ENCODE measurements around the gene HRCT1.

DNA sequence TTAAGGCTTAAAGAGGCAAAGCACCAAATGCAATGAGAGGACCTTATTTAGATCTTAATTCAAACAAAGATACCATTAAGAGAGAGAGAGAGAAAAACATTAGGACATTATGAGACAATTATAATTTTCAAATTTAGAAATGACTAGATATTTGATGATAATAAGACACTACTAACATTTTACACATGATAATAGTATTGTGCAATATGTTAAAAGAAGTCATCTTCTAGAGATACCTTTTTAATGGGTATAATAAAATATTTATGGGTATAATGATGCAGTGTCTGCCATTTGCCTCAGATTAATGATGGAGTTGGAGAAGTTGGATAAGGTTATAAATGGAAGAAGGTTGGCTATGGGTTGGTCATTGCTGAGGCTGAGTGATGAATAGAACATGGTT lies 24.5 kb downstream of the HRCT1 start:
- TF ChIP-seq, protein P1, sequence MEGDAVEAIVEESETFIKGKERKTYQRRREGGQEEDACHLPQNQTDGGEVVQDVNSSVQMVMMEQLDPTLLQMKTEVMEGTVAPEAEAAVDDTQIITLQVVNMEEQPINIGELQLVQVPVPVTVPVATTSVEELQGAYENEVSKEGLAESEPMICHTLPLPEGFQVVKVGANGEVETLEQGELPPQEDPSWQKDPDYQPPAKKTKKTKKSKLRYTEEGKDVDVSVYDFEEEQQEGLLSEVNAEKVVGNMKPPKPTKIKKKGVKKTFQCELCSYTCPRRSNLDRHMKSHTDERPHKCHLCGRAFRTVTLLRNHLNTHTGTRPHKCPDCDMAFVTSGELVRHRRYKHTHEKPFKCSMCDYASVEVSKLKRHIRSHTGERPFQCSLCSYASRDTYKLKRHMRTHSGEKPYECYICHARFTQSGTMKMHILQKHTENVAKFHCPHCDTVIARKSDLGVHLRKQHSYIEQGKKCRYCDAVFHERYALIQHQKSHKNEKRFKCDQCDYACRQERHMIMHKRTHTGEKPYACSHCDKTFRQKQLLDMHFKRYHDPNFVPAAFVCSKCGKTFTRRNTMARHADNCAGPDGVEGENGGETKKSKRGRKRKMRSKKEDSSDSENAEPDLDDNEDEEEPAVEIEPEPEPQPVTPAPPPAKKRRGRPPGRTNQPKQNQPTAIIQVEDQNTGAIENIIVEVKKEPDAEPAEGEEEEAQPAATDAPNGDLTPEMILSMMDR (IDR thresholded peaks at IDR 0.05) = no peak
- TF ChIP-seq POLR2A (IDR thresholded peaks at IDR 0.05) = no peak

Data from heart left ventricle (tissue), 13 donors.